G401.6 (cell line): ENCODE data around the gene TNP2.

Source experiments
- FAIRE-seq: peaks from 2 replicates; lab custom pipeline; 2012; peaks lifted over from hg19 to GRCh38; lab: Jason Lieb, UNC

TNP2 gene

DNA sequence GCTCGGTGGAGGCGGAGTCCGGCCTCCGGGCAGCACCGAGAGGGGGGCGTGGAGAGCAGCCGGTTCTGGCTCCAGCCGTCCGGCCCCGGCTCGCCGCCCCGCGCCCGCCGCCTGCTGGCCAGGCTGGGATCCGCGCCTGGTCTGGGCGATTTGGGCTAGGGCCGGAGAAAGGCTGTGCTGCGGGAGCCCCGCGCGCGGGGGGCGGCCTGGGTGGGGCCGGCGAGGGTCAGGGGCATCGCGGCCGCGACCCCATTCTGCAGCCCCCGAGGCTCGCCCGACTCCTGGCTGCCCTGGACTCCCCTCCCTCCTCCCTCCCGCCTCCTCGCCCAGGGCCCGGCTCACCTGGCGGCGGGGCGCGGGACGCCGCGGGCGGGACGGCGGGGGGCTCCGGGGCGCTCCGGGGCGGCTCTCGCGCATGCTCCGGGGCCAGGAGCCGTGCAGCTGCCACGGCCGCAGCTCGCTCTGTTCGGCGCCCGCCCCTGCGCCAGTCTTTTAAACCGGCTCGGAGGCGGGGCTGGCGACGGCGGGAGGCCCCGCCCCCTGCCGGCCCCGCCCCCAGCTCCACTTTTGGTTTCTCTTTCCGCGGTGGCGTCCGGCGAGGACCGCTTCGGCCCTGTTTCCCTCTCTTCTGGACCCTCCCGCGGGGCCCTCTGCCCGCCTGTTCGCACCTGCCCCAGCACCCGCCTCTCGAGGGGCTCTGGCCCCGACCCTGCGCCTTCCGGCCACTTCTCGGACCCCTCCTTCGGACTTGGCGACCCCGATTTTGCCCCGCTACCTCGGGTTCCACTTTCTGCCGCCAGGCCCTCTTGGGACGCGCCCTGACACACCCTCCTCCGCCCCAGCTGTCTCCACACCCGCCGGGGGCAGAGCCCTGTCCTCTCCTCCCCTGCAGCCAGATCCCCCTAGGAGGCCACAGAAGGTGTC, 13.1 kb downstream of the TNP2 start, which contains the start of gene SOCS1:
TSS of gene SOCS1 (minus strand) at position 468 of the 924 bp plus-strand sequence. CDS start 726 bp downstream, outside the sequence.
- no peak for FAIRE-seq

DNA sequence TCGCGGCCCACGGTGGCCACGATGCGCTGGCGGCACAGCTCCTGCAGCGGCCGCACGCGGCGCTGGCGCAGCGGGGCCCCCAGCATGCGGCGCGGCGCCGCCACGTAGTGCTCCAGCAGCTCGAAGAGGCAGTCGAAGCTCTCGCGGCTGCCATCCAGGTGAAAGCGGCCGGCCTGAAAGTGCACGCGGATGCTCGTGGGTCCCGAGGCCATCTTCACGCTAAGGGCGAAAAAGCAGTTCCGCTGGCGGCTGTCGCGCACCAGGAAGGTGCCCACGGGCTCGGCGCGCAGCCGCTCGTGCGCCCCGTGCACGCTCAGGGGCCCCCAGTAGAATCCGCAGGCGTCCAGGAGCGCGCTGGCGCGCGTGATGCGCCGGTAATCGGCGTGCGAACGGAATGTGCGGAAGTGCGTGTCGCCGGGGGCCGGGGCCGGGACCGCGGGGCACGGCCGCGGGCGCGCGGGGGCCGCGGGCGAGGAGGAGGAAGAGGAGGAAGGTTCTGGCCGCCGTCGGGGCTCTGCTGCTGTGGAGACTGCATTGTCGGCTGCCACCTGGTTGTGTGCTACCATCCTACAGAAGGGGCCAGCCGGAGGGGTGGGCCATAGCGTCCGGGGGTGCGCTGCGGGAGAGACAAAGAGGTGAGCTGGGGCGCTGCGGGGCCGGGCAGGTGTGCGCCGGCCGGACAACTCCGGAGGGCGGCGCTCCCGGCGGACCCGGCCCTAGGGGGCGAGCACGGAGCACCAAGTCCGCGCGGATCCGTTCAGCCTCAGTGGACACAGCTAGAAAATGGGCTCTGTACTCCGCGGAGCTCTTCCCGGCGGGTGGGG, 14.0 kb downstream of the TNP2 start:
- no peak for FAIRE-seq

DNA sequence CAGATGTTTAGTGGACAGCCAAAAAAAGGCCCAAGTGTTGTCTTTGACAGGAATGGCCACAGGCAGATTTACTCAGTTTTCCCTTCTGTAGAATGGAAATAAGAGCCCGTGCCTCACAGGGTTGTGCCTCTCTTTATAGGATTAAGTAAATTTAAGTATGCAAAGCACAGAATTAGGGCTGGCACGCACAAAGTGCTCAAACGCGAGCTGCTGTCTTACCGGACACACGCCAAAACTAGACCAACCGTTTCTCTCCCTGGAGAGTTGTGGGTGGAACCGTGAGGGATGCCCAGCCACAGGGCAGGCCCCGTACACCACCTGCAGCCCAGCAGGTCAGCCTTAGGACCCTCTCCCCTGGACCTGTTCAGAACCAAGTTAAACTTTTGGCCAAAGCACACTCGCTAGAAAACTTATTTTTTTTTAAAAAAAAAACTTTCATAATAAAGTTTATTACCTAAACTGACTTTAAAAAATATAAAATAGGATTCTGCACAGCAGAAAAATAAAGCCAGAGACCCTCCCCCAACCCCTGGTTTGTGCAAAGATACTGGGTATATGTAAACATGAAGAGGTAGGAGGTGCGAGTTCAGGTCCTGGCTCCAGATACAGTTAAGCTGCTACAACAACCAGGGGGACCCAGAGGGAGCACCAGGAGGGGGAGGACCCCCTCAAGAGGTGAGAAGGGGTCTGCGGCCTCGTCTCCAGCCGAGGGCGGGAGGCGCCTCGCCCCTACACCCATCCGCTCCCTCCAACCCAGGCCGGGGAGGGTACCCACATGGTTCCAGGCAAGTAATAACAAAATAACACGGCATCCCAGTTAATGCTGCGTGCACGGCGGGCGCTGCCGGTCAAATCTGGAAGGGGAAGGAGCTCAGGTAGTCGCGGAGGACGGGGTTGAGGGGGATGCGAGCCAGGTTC, 14.9 kb downstream of the TNP2 start:
- FAIRE-seq: no peak

- no peak for FAIRE-seq
Measured at GRCh38 chr16:11253009-11253994, 15.8 kb downstream of the TNP2 start.

GRCh38 chr16:11252482-11252931, 16.6 kb downstream of the TNP2 start:
- no peak for FAIRE-seq

GRCh38 chr16:11251525-11252481, 17.3 kb downstream of the TNP2 start:
- no peak for FAIRE-seq

DNA sequence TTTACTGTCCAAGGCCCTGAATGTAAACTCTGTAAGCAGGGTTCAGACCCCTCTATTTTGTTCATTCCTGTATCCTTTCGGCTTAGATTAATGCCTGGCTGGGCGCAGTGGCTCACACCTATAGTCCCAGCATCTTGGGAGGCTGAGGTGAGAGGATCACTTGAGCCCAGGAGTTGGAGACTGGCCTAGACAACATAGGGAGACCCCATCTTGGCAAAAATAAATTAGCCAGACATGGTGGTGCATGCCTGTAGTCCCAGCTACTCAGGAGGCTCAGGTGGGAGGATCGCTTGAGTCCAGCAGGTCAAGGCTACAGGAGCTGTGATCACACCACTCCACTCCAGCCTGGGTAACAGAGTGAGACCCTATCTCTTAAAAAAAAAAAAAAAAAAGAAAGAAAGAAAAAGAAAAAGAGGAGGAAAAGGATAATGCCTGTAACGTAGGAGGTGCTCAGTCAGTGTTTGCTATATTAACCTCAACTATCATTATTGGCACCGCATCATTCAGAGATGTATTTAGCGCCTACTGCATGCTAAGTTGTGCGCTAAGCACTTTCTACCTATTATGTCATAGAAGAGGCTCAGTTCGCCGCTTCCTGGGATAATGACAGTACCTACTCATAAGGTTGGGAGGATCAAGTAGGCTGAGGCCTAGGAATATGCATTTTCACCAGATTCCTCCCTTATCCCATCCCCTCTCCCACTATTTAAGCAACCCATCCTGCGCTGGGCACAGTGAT, 18.2 kb downstream of the TNP2 start:
- no peak for FAIRE-seq

GRCh38 chr16:11250091-11250785, 18.9 kb downstream of the TNP2 start:
- FAIRE-seq: no peak

DNA sequence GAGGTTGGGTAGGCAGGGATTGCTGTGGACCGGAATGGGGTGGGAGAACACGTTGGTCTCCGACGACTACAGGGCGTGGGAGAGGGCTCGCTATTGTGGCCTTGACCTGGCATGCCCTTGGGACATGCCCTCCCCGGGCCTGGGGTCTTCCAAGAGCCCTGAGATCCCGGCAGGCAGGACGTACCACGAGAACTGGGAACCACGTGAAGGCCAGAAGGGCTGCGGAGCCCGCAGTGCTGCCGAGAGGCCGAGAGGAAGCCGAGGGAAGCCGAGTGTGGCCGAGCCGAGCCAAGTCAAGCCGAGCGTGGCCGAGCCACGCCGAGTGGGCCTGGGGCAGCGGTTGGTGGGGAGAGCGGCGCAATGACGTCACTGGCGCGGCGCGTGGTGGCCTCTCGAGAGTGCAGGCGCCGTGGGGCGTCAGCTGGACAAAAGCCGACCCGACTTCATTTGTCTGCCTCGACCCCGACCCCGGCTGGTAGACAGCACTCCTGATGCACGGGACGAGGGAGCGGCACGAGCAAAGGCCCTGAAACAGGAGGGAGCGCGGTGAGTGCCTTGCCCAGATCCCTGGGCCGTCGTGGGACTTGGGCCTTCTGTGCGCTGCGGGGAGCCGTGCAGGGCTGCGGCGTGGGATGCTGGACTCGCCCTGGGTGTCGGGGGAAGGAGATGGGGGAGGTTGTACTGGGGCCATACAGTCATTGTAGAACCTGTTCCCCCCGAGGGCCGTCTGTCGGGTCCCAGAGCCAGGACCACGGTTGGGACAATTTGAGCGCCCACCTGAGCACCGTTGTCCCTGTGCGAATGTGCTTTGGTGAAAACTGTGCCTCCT, 19.7 kb downstream of the TNP2 start:
- FAIRE-seq: no peak

DNA sequence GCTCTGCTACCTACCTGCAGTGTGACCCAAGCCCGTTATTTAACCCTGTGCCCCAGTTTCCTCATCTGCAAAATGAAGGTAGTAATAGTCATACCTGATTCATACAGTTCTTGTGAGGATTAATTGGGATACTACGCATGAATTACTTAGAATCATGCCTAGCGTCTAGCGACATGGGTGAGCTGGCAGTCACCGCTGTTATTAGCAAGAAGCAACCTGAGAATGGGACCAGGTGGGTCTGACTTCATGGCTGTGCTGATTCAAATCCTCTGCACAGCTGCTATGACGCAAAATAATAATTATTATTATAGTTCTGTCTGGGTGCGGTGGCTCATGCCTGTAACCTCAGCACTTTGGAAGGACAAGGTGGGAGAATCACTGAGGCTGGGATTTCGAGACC, 21.0 kb downstream of the TNP2 start:
- FAIRE-seq: no peak

DNA sequence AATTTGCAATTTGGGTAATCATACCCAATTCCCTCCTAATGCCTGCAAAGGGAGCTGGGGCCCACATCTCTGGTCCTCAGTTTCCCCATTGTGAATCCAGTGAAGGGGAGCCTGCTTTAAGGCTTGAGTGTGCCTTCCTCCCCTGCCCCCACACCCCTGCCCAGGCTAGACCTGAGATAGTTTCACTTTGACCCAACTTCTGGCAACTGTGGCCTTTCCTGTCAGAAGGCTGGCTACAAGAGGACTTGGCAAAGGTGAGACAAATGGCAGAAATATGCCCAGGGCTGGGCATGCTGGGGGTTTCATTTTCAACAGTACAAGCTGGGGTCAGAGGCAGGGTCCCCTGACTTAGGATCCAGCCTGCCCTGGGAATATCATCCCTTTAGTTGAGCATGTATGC, 23.1 kb downstream of the TNP2 start:
- FAIRE-seq: no peak

DNA sequence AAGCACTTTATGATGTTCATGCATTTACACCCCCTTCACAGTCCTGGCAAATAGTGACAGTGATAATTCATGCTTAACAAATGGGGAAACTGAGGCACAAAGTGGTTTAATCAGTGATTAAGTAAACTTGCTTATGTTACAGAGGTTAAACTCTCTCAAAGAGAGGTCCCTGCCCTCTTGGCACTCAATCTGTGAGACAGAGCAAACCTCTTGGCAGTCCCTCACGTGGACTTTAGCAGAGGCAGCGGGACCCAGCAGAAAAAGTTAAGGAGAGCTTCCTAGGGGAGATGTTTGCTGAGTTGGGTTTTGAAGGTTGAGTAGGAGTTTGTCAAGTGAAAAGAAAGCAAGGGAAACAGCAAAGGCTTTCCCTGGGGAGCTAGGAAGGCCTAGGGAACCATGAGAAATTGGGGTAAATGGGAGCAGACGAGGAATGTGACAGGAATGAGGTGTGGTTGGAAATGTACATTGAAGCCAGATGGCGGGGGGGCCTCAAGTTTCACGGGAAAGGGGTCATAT, 23.8 kb downstream of the TNP2 start:
- FAIRE-seq: no peak

GRCh38 chr16:11242658-11243057, 26.5 kb downstream of the TNP2 start:
- FAIRE-seq: no peak

DNA sequence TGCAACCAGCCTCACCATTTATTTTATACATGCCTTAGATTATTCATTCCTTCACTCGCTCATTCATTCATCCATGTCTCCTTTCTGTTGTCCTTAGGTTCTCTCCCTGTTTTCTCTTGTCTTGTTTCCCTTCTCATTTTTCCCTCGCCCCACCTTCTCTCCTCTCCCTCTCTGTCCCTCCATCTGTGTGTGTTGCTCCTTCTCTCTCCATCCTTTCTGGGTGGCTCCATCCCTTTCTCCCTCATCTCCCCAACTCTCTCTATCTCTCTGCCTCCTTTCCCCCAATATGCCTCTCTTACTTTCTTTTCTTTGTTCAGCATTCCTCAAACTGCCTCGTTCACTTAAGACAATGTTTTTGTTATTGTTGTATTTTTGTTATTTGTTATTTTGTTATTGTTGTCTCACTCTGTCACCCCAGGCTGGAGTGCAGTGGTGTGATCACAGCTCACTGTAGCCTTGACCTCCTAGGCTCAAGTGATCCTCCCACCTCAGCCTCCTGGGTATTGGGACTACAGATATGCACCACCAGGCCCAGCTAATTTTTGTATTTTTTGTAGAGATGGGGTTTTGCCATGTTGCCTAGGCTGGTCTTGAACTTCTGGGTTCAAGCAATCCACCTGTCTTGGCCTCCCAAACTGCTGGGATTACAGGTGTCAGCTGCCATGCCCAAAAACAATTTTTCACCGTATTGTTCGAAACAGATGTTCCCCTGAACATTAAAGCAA, 27.5 kb downstream of the TNP2 start:
- FAIRE-seq: no peak

DNA sequence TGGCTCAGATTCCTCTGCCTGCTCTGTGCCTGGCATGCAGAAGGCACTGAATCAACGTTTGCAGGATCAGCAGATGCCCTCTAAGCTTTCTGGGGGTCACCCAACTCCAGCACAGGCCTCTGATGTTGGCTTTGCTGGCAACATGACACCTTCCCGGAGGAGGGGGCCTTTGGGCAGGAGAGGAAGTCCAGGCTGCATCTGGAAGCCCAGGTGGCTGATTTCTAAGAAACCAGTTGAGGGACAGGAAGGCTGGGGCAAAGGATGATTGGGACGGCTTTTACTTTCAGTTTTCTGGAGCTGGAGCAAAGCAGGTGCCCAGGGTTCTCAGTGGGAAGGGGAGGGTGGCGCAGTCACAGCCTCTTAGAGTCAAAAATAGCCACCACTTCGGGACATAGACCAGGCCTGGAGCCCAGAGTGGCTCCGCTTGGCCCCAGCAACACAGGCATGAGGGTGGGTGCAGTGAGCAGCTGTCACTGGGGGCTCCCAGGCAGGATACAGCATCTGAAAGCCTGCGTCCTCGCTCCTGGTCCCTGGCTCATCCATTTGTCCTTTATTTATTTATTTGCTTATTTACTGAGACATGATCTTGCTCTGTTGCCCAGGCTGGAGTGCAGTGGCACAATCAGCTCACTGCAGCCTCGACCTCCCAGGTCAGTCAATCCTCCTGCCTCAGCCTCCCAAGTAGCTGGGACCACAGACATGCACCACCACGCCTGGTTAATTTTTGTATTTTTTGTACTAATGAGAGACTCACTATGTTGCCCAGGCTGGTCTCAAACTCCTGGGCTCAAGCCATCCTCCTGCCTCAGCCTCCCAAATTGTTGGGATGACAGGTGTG, 28.3 kb downstream of the TNP2 start:
- no peak for FAIRE-seq
